Hepatocyte (in vitro differentiated cells): ENCODE results near the gene OPN3.

ENCODE experiments used
- CTCF ChIP-seq: fragments of 200-600 bp; sonication (generic); IDR thresholded peaks from 2 replicates; pipeline ENCODE4 v1.5.1; 2016; ENCODE audit warnings: antibody characterized with exemption, mild to moderate bottlenecking; ENCODE audit not compliant: poor library complexity
- EZH2 ChIP-seq: fragments of 200-600 bp; sonication (generic); IDR thresholded peaks from 2 replicates; pipeline ENCODE4 v1.6.1; 2016; ENCODE audit warnings: antibody characterized with exemption, mild to moderate bottlenecking, borderline replicate concordance
- EZH2phosphoT487 ChIP-seq: fragments of 200-600 bp; sonication (generic); IDR thresholded peaks from one replicate; pipeline ENCODE4 v1.6.1; 2018; ENCODE audit warnings: antibody characterized with exemption, mild to moderate bottlenecking, low read depth, moderate library complexity; ENCODE audit not compliant: unreplicated experiment, severe bottlenecking

- TF ChIP-seq EZH2phosphoT487, result no peak
- no peak for TF ChIP-seq CTCF
- no peak for TF ChIP-seq EZH2
Observed at GRCh38 chr1:241560849-241561187, 79.4 kb downstream of the OPN3 start.
